ENCODE measurements around the gene LMX1A. TPM values are rescaled to one million over a fixed set of nuclear protein-coding genes. Genes with fewer than 3 reads are reported as not detected.

Gene LMX1A
- total and polyA plus RNA-seq, 2 experiments from 2014 or later: not detected

DNA sequence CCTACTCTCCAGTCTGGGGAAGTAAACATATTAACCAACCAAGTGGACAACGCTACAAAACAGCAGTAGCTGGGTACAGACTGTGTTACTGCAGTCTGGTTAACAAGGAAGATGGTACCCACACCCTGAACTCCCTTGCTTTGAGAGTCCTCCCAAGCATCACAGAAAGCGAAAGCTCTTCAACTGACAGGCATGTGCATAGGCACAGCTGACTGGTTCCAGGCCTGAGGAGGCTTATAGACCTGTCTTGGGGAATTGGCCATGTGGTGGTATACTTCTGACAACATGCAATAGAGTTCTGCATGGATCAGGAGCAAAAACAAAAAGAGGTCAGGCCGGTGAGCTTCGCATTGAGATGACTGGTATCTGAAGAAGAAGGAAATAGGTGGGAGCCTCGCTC lies 17.4 kb downstream of the LMX1A start:
- peaks cover 6% of the 10 kb centered on the region; the same call in 1 of the 2 replicates for H3K9me2 ChIP-seq (ENCODE audit: insufficient read depth)
- H3K4me3 ChIP-seq: no peak overlapping the region
- H3K36me3 ChIP-seq (ENCODE audit: insufficient read depth): no peaks in the 10 kb centered on the region
- ATAC-seq (no peak), DNase-seq (ENCODE audit: low spot score) (no peak)
- H2AFZ ChIP-seq: no peak overlapping the region
- no peak overlapping the region for H3K4me2 ChIP-seq
- Mint-ChIP-seq H3K9me3 (no peaks in the 10 kb centered on the region), H3K4me3 (no peak overlapping the region), H3K27me3 (ENCODE audit: insufficient read depth, low read depth, poor library complexity) (peaks cover 4% of the 10 kb centered on the region), H3K4me1 (peaks cover 3% of the 10 kb centered on the region), H3K27ac (no peak overlapping the region), H3K36me3 (ENCODE audit: low read depth) (no peaks in the 10 kb centered on the region)
- H3K27me3 ChIP-seq (ENCODE audit: insufficient read depth): no peaks in the 10 kb centered on the region
- TF ChIP-seq CREB1 (CRISPR knock-in tag; IDR thresholded peaks at IDR 0.05; ENCODE audit: low read depth) (no peak), STAT1 (IDR thresholded peaks at IDR 0.05; ENCODE audit: unreplicated experiment) (no peak), EZH2phosphoT487 (IDR thresholded peaks at IDR 0.05; ENCODE audit: unreplicated experiment) (no peak), ZNF331 (CRISPR knock-in tag; IDR thresholded peaks at IDR 0.05; ENCODE audit: low read depth) (no peak), JUNB (IDR thresholded peaks at IDR 0.05; ENCODE audit: unreplicated experiment) (no peak), ZNF114 (CRISPR knock-in tag; IDR thresholded peaks at IDR 0.05) (no peak), POLR2AphosphoS5 (IDR thresholded peaks at IDR 0.05; ENCODE audit: low read depth) (no peak), NANOG (IDR thresholded peaks at IDR 0.05; ENCODE audit: borderline replicate concordance) (no peak), EZH2 (IDR thresholded peaks at IDR 0.05; ENCODE audit: low read depth, unreplicated experiment) (no peak)
- TF ChIP-seq, protein P1, sequence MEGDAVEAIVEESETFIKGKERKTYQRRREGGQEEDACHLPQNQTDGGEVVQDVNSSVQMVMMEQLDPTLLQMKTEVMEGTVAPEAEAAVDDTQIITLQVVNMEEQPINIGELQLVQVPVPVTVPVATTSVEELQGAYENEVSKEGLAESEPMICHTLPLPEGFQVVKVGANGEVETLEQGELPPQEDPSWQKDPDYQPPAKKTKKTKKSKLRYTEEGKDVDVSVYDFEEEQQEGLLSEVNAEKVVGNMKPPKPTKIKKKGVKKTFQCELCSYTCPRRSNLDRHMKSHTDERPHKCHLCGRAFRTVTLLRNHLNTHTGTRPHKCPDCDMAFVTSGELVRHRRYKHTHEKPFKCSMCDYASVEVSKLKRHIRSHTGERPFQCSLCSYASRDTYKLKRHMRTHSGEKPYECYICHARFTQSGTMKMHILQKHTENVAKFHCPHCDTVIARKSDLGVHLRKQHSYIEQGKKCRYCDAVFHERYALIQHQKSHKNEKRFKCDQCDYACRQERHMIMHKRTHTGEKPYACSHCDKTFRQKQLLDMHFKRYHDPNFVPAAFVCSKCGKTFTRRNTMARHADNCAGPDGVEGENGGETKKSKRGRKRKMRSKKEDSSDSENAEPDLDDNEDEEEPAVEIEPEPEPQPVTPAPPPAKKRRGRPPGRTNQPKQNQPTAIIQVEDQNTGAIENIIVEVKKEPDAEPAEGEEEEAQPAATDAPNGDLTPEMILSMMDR (conservative IDR thresholded peaks at IDR 0.05; ENCODE audit: low read depth in 2 of 2): no peak
- TF ChIP-seq, protein P2, sequence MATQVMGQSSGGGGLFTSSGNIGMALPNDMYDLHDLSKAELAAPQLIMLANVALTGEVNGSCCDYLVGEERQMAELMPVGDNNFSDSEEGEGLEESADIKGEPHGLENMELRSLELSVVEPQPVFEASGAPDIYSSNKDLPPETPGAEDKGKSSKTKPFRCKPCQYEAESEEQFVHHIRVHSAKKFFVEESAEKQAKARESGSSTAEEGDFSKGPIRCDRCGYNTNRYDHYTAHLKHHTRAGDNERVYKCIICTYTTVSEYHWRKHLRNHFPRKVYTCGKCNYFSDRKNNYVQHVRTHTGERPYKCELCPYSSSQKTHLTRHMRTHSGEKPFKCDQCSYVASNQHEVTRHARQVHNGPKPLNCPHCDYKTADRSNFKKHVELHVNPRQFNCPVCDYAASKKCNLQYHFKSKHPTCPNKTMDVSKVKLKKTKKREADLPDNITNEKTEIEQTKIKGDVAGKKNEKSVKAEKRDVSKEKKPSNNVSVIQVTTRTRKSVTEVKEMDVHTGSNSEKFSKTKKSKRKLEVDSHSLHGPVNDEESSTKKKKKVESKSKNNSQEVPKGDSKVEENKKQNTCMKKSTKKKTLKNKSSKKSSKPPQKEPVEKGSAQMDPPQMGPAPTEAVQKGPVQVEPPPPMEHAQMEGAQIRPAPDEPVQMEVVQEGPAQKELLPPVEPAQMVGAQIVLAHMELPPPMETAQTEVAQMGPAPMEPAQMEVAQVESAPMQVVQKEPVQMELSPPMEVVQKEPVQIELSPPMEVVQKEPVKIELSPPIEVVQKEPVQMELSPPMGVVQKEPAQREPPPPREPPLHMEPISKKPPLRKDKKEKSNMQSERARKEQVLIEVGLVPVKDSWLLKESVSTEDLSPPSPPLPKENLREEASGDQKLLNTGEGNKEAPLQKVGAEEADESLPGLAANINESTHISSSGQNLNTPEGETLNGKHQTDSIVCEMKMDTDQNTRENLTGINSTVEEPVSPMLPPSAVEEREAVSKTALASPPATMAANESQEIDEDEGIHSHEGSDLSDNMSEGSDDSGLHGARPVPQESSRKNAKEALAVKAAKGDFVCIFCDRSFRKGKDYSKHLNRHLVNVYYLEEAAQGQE (IDR thresholded peaks at IDR 0.05; ENCODE audit: unreplicated experiment): no peak
- TF ChIP-seq, protein P3, sequence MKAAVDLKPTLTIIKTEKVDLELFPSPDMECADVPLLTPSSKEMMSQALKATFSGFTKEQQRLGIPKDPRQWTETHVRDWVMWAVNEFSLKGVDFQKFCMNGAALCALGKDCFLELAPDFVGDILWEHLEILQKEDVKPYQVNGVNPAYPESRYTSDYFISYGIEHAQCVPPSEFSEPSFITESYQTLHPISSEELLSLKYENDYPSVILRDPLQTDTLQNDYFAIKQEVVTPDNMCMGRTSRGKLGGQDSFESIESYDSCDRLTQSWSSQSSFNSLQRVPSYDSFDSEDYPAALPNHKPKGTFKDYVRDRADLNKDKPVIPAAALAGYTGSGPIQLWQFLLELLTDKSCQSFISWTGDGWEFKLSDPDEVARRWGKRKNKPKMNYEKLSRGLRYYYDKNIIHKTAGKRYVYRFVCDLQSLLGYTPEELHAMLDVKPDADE (IDR thresholded peaks at IDR 0.05): no peak
- TF ChIP-seq, protein P4, sequence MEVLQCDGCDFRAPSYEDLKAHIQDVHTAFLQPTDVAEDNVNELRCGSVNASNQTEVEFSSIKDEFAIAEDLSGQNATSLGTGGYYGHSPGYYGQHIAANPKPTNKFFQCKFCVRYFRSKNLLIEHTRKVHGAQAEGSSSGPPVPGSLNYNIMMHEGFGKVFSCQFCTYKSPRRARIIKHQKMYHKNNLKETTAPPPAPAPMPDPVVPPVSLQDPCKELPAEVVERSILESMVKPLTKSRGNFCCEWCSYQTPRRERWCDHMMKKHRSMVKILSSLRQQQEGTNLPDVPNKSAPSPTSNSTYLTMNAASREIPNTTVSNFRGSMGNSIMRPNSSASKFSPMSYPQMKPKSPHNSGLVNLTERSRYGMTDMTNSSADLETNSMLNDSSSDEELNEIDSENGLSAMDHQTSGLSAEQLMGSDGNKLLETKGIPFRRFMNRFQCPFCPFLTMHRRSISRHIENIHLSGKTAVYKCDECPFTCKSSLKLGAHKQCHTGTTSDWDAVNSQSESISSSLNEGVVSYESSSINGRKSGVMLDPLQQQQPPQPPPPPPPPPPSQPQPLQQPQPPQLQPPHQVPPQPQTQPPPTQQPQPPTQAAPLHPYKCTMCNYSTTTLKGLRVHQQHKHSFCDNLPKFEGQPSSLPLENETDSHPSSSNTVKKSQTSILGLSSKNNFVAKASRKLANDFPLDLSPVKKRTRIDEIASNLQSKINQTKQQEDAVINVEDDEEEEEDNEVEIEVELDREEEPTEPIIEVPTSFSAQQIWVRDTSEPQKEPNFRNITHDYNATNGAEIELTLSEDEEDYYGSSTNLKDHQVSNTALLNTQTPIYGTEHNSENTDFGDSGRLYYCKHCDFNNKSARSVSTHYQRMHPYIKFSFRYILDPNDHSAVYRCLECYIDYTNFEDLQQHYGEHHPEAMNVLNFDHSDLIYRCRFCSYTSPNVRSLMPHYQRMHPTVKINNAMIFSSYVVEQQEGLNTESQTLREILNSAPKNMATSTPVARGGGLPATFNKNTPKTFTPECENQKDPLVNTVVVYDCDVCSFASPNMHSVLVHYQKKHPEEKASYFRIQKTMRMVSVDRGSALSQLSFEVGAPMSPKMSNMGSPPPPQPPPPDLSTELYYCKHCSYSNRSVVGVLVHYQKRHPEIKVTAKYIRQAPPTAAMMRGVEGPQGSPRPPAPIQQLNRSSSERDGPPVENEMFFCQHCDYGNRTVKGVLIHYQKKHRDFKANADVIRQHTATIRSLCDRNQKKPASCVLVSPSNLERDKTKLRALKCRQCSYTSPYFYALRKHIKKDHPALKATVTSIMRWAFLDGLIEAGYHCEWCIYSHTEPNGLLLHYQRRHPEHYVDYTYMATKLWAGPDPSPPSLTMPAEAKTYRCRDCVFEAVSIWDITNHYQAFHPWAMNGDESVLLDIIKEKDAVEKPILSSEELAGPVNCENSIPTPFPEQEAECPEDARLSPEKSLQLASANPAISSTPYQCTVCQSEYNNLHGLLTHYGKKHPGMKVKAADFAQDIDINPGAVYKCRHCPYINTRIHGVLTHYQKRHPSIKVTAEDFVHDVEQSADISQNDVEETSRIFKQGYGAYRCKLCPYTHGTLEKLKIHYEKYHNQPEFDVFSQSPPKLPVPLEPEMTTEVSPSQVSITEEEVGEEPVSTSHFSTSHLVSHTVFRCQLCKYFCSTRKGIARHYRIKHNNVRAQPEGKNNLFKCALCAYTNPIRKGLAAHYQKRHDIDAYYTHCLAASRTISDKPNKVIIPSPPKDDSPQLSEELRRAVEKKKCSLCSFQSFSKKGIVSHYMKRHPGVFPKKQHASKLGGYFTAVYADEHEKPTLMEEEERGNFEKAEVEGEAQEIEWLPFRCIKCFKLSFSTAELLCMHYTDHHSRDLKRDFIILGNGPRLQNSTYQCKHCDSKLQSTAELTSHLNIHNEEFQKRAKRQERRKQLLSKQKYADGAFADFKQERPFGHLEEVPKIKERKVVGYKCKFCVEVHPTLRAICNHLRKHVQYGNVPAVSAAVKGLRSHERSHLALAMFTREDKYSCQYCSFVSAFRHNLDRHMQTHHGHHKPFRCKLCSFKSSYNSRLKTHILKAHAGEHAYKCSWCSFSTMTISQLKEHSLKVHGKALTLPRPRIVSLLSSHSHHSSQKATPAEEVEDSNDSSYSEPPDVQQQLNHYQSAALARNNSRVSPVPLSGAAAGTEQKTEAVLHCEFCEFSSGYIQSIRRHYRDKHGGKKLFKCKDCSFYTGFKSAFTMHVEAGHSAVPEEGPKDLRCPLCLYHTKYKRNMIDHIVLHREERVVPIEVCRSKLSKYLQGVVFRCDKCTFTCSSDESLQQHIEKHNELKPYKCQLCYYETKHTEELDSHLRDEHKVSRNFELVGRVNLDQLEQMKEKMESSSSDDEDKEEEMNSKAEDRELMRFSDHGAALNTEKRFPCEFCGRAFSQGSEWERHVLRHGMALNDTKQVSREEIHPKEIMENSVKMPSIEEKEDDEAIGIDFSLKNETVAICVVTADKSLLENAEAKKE (CRISPR knock-in tag; IDR thresholded peaks at IDR 0.05): no peak
- no peaks in the 10 kb centered on the region for H3K4me1 ChIP-seq (ENCODE audit: insufficient read depth)
- H3K27ac ChIP-seq (ENCODE audit: low read depth): no peak overlapping the region
- no peaks in the 10 kb centered on the region for H3K79me2 ChIP-seq (replicated peaks; ENCODE audit: insufficient read depth)
- H4K20me1 ChIP-seq (replicated peaks; ENCODE audit: insufficient read depth): no peaks in the 10 kb centered on the region; the same call in 1 of the 2 replicates
- no peaks in the 10 kb centered on the region for H3F3A ChIP-seq (replicated peaks; ENCODE audit: low read depth)

All from GM23338 (cell line).